Activated B cell treated with CpG ODN at 0.5 μM for 24 hours (primary cell): ENCODE measurements around the gene R3HDM2. TPM values are rescaled to one million over a fixed set of nuclear protein-coding genes. Genes with fewer than 3 reads are reported as not detected.

Source experiments
- ATAC-seq: fragments of 200-7000 bp; cut with Tn5 transposase; one replicate; pipeline ENCODE4 v1.10.0; 2021; ENCODE audit warnings: low read depth, mild to moderate bottlenecking, moderate library complexity
- CTCF ChIA-PET: fragments of 350-600 bp; sonication (Branson Sonifier 250); formaldehyde crosslinking; loops from one replicate; lab custom pipeline; 2021; ENCODE audit warnings: antibody characterized with exemption; lab: Charles Lee
- POLR2A ChIA-PET: fragments of 350-600 bp; sonication (Branson Sonifier 250); formaldehyde crosslinking; loops from one replicate; lab custom pipeline; 2021; ENCODE audit warnings: antibody characterized with exemption; lab: Charles Lee
- DNase-seq: peaks from one replicate; pipeline ENCODE4 v3.0.0; 2022
- H3K27ac Mint-ChIP-seq: one replicate; pipeline ENCODE4 v1.8.0; 2020; ENCODE audit warnings: mixed read lengths
- H3K27me3 Mint-ChIP-seq: one replicate; pipeline ENCODE4 v1.8.0; 2021; ENCODE audit warnings: mixed read lengths
- H3K36me3 Mint-ChIP-seq: one replicate; pipeline ENCODE4 v1.8.0; 2021; ENCODE audit warnings: low read depth, mixed read lengths
- H3K4me1 Mint-ChIP-seq: one replicate; pipeline ENCODE4 v1.8.0; 2021; ENCODE audit warnings: mixed read lengths
- H3K4me3 Mint-ChIP-seq: one replicate; pipeline ENCODE4 v1.8.0; 2020; ENCODE audit warnings: mild to moderate bottlenecking, mixed read lengths
- H3K9me3 Mint-ChIP-seq: one replicate; pipeline ENCODE4 v1.8.0; 2020; ENCODE audit warnings: mixed read lengths
- intact Hi-C: fragments of 100-400 bp; cut with micrococcal nuclease; formaldehyde crosslinking; loops from one replicate; pipeline ENCODE4 v1.15.1; 2024
- total RNA-seq: library from RNA; stranded (reverse); gene quantifications from 2 replicates; pipeline ENCODE4 v1.2.3, GENCODE V29; 2022
- TF ChIP-seq, protein P1 (sequence below): fragments of 200-600 bp; IDR thresholded peaks from one replicate; pipeline ENCODE4 v1.8.0; 2022; ENCODE audit warnings: antibody characterized with exemption, mild to moderate bottlenecking

The R3HDM2 gene
- total RNA-seq, 1 donor from 2014 or later = 75.6 TPM

DNA sequence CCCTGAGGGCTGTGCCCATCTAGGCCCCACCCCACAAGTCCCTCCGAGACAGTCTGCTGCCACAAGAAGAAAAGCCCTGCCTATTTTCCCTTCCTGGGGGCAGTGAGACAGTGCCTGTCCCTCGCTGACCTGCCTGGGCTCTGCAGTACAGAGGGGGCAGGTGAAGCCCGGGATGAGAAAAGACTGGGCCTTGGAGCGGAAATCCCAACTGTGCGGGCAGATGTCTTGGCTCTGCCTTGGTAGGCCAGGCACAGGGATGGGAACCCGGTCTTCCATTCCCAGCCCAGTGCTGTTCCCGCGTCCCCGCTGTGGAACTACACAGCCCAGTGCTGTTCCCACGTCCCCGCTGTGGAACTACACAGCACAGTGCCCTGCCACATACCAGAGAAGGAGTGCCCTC is 227.1 kb downstream of the R3HDM2 start:
- H3K4me1 Mint-ChIP-seq = no peaks in the 10 kb centered on the region
- H3K36me3 Mint-ChIP-seq = no peaks in the 10 kb centered on the region
- DNase-seq = no peak
- TF ChIP-seq, protein P1, sequence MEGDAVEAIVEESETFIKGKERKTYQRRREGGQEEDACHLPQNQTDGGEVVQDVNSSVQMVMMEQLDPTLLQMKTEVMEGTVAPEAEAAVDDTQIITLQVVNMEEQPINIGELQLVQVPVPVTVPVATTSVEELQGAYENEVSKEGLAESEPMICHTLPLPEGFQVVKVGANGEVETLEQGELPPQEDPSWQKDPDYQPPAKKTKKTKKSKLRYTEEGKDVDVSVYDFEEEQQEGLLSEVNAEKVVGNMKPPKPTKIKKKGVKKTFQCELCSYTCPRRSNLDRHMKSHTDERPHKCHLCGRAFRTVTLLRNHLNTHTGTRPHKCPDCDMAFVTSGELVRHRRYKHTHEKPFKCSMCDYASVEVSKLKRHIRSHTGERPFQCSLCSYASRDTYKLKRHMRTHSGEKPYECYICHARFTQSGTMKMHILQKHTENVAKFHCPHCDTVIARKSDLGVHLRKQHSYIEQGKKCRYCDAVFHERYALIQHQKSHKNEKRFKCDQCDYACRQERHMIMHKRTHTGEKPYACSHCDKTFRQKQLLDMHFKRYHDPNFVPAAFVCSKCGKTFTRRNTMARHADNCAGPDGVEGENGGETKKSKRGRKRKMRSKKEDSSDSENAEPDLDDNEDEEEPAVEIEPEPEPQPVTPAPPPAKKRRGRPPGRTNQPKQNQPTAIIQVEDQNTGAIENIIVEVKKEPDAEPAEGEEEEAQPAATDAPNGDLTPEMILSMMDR = no peak
- no peak overlapping the region for H3K4me3 Mint-ChIP-seq
- ATAC-seq = no peak
- POLR2A ChIA-PET = no interaction called here
- H3K27me3 Mint-ChIP-seq = no peaks in the 10 kb centered on the region
- H3K27ac Mint-ChIP-seq = no peak overlapping the region
- intact Hi-C loops = no loop called here
- no peaks in the 10 kb centered on the region for H3K9me3 Mint-ChIP-seq
- CTCF ChIA-PET = no interaction called here

Other genes with a start within 250 kb of the R3HDM2 start
- gene NXPH4, start 214.2 kb downstream of the R3HDM2 start, total RNA-seq = 3.4 and 3.5 TPM in 2 replicates
- 268 and 270 TPM in 2 replicates for gene SHMT2, start 201.3 kb downstream of the R3HDM2 start, total RNA-seq
- 4.6 and 5.5 TPM in 2 replicates for gene STAC3, start 179.9 kb downstream of the R3HDM2 start, total RNA-seq
- 0.10 TPM in 1 of 2 replicates, not detected in the other for gene INHBC, start 3.7 kb upstream of the R3HDM2 start, total RNA-seq
- 0.07 and 0.29 TPM in 2 replicates for gene INHBE, start 24.3 kb upstream of the R3HDM2 start, total RNA-seq
- gene GLI1, start 28.7 kb upstream of the R3HDM2 start, total RNA-seq = 0.51 and 1.3 TPM in 2 replicates
- 98.8 and 104 TPM in 2 replicates for gene ARHGAP9, start 48.8 kb upstream of the R3HDM2 start, total RNA-seq
- 368 and 425 TPM in 2 replicates for gene MARS1, start 57.0 kb upstream of the R3HDM2 start, total RNA-seq
- gene DDIT3, start 89.5 kb upstream of the R3HDM2 start, total RNA-seq = 30.5 and 34.3 TPM in 2 replicates
- gene MBD6, start 91.8 kb upstream of the R3HDM2 start, total RNA-seq = 96.0 and 105 TPM in 2 replicates
- gene DCTN2, start 116.1 kb upstream of the R3HDM2 start, total RNA-seq = 83.3 and 91.8 TPM in 2 replicates
- 0.13 and 0.15 TPM in 2 replicates for gene KIF5A, start 119.0 kb upstream of the R3HDM2 start, total RNA-seq
- gene PIP4K2C, start 160.1 kb upstream of the R3HDM2 start, total RNA-seq = 16.5 and 17.9 TPM in 2 replicates
- 3.7 and 3.9 TPM in 2 replicates for gene DTX3, start 173.8 kb upstream of the R3HDM2 start, total RNA-seq
- not detected in 2 replicates for gene ARHGEF25, start 180.4 kb upstream of the R3HDM2 start, total RNA-seq
- gene B4GALNT1, start 202.2 kb upstream of the R3HDM2 start, total RNA-seq = 0.31 and 0.51 TPM in 2 replicates